ENCODE data around the gene TBC1D23.

The TBC1D23 gene

DNA sequence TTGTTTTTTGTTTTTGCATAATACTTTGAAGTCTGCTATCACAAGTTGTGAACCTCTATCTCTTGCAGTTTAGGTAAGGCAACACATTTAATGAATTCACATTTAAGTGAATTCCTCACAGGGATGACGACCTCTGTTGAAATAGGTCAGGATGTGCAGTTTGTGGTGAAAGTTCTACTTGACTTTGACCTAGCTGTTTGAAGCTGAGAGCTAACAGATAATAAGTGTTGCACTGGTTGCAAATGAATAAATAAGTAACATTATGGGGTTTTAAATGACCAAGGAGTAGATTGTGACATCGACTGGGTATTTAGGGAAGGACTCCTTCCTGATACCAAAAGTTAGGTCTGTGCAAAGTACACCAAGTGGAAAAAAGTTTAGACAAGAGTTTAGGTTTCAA lies 97.6 kb downstream of the TBC1D23 start:
- no peaks in the 10 kb centered on the region for H3K27me3 ChIP-seq (ENCODE audit: control insufficient read depth, insufficient read depth, low read length)
- no peak overlapping the region for H3K9ac ChIP-seq (ENCODE audit: low read depth, low read length)
- no peaks in the 10 kb centered on the region for H3K9me3 ChIP-seq (ENCODE audit: control insufficient read depth, insufficient read depth, low read length)
- H3K4me3 ChIP-seq (ENCODE audit: low read depth, low read length), result no peak overlapping the region
- H3K4me1 ChIP-seq (ENCODE audit: control insufficient read depth, insufficient read depth, low read length), result no peaks in the 10 kb centered on the region
- peaks cover 6% of the 10 kb centered on the region for H3K36me3 ChIP-seq (ENCODE audit: control insufficient read depth, insufficient read depth, low read length)

DNA sequence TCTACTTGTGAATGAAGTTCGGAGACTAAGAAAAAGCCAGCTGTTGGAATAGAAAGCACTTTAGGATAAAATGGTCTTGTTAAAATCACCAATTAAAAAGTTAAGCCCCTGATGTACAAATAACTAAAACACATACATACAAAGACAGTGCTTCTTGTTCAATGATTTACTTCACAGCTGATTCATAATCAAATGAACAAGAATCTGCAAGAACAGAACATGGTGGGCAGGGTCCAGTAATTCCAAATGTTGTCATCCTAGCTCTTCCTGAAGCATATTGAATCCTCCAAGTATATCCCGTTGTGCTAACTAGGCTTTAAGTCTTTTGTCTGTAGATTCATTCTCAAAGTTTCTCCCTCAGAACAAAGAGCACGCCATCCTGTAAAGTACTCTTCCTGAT lies 98.2 kb downstream of the TBC1D23 start:
- Histone ChIP-seq H3K36me3 (ENCODE audit: control insufficient read depth, insufficient read depth, low read length) (peaks cover 6% of the 10 kb centered on the region), H3K4me3 (ENCODE audit: low read depth, low read length) (no peak overlapping the region), H3K27me3 (ENCODE audit: control insufficient read depth, insufficient read depth, low read length) (no peaks in the 10 kb centered on the region), H3K9me3 (ENCODE audit: control insufficient read depth, insufficient read depth, low read length) (no peaks in the 10 kb centered on the region), H3K9ac (ENCODE audit: low read depth, low read length) (no peak overlapping the region), H3K4me1 (ENCODE audit: control insufficient read depth, insufficient read depth, low read length) (no peaks in the 10 kb centered on the region)

DNA sequence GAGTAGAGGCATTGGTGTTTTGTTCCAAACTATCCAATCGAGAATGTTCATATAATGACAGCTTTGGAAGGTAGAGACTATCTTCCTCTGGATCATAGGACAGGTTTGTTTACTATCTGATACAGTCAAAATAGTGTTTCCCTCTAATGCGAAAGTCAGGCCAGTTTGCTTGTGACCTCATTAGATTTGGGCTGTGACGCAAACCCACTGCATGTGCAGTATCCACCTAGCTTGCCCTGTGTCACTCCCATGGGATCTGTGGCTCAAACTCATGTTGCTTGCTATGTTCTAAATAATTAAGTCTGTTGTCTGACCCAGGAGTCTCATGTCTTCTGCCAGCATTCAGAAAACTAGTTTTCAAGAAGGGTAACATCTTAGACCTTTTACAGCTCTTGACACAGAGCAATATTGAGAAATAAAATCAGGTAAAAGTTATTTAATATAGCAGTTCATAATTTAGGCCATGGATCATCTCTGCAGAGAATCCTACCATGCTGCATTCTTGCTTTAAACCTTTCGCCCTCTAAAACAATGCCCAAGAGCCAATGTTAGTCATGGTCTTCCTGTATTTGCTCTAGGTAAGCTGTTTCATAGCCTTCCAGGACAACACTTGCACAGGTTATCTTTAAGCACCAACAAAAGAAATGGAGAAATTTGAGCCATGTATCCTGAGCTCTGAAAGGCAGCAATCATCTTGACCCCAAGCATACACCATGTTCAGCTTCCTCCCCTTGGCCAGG lies 100.1 kb downstream of the TBC1D23 start:
- Histone ChIP-seq H3K4me3 (ENCODE audit: low read depth, low read length) (no peak overlapping the region), H3K27me3 (ENCODE audit: control insufficient read depth, insufficient read depth, low read length) (no peaks in the 10 kb centered on the region), H3K4me1 (ENCODE audit: control insufficient read depth, insufficient read depth, low read length) (no peaks in the 10 kb centered on the region), H3K9me3 (ENCODE audit: control insufficient read depth, insufficient read depth, low read length) (no peaks in the 10 kb centered on the region), H3K36me3 (ENCODE audit: control insufficient read depth, insufficient read depth, low read length) (peaks cover 6% of the 10 kb centered on the region), H3K9ac (ENCODE audit: low read depth, low read length) (no peak overlapping the region)

DNA sequence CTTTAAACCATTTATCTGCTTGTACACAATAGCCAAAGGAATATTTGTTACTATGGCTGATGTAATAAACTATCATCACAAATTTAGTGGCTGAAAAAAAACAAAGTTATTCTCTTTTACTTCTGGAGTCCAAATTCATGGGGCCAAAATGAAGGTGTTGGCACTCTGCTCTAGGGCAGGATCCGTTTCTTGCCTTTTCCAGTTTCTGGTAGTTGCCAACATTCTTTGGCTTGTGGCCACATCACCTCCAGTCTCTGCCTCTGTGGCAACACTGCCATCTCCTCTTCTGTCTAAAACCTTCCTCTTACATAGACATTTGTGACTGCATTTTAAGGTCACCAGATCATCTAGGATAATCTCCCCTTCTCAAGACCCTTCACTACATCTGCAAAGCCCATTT lies 101.1 kb downstream of the TBC1D23 start:
- Histone ChIP-seq H3K4me1 (ENCODE audit: control insufficient read depth, insufficient read depth, low read length) (no peaks in the 10 kb centered on the region), H3K9ac (ENCODE audit: low read depth, low read length) (no peak overlapping the region), H3K4me3 (ENCODE audit: low read depth, low read length) (no peak overlapping the region), H3K36me3 (ENCODE audit: control insufficient read depth, insufficient read depth, low read length) (peaks cover 4% of the 10 kb centered on the region), H3K27me3 (ENCODE audit: control insufficient read depth, insufficient read depth, low read length) (no peaks in the 10 kb centered on the region), H3K9me3 (ENCODE audit: control insufficient read depth, insufficient read depth, low read length) (no peaks in the 10 kb centered on the region)

DNA sequence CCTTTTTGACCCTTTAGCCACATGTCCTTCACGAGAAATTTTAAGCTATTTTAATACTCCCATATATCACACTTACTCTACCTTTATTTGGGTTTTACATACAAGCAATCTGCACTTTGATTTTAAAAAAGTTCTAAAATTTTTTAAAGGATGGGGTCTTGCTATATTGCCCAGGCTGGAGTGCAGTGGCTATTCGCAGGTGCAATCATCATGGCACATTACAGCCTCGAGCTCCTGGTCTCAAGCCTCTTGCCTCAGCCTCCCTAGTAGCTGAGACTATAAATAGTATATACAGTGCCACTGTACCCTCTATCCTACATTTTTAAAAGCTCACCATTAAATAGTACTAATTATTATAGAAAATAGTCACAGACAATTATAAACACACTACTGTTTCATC lies 103.6 kb downstream of the TBC1D23 start:
- Histone ChIP-seq H3K4me1 (ENCODE audit: control insufficient read depth, insufficient read depth, low read length) (no peaks in the 10 kb centered on the region), H3K9ac (ENCODE audit: low read depth, low read length) (no peak overlapping the region), H3K36me3 (ENCODE audit: control insufficient read depth, insufficient read depth, low read length) (peaks cover 4% of the 10 kb centered on the region), H3K4me3 (ENCODE audit: low read depth, low read length) (no peak overlapping the region), H3K9me3 (ENCODE audit: control insufficient read depth, insufficient read depth, low read length) (no peaks in the 10 kb centered on the region), H3K27me3 (ENCODE audit: control insufficient read depth, insufficient read depth, low read length) (no peaks in the 10 kb centered on the region)

DNA sequence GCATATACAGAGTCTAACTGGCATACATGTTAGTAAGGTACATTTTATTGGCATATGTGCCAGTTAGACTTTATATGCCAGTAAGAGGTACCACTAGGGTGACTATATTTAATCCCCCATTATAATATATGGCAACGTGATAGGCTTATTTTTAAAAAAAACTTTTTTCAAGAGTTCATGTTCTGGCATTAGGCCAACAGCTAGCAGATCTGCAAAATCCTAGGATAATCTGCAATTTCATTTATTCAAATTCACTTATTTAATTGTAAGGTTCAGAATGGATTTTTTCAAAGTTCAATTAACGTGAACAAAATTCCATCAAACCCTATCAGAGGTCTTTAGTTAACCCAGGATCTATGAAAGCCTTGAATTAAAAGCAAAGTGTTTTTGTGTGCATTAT lies 105.6 kb downstream of the TBC1D23 start:
- Histone ChIP-seq H3K36me3 (ENCODE audit: control insufficient read depth, insufficient read depth, low read length) (peaks cover 6% of the 10 kb centered on the region), H3K4me1 (ENCODE audit: control insufficient read depth, insufficient read depth, low read length) (no peaks in the 10 kb centered on the region), H3K9ac (ENCODE audit: low read depth, low read length) (no peak overlapping the region), H3K4me3 (ENCODE audit: low read depth, low read length) (no peak overlapping the region), H3K9me3 (ENCODE audit: control insufficient read depth, insufficient read depth, low read length) (no peaks in the 10 kb centered on the region), H3K27me3 (ENCODE audit: control insufficient read depth, insufficient read depth, low read length) (no peaks in the 10 kb centered on the region)

DNA sequence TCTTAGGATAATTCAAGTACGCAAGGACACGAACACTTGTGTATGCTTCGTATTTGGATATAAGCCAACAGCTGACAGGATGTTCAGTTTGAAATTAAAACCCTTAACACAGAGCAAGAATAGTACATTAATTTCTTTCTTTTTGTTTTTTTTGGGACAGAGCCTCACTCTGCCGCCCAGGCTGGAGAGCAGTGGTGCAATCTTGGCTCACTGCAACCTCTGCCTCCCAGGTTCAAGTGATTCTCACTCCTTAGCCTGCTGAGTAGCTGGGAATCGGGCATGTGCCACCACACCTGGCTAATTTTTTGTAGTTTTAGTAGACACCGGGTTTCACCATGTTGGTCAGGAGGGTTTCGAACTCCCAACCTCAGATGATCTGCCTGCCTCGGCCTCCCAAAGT lies 107.6 kb downstream of the TBC1D23 start:
- H3K27me3 ChIP-seq (ENCODE audit: control insufficient read depth, insufficient read depth, low read length), result no peaks in the 10 kb centered on the region
- H3K9me3 ChIP-seq (ENCODE audit: control insufficient read depth, insufficient read depth, low read length), result no peaks in the 10 kb centered on the region
- no peak overlapping the region for H3K4me3 ChIP-seq (ENCODE audit: low read depth, low read length)
- no peak overlapping the region for H3K9ac ChIP-seq (ENCODE audit: low read depth, low read length)
- peaks cover 11% of the 10 kb centered on the region for H3K36me3 ChIP-seq (ENCODE audit: control insufficient read depth, insufficient read depth, low read length)
- no peaks in the 10 kb centered on the region for H3K4me1 ChIP-seq (ENCODE audit: control insufficient read depth, insufficient read depth, low read length)

DNA sequence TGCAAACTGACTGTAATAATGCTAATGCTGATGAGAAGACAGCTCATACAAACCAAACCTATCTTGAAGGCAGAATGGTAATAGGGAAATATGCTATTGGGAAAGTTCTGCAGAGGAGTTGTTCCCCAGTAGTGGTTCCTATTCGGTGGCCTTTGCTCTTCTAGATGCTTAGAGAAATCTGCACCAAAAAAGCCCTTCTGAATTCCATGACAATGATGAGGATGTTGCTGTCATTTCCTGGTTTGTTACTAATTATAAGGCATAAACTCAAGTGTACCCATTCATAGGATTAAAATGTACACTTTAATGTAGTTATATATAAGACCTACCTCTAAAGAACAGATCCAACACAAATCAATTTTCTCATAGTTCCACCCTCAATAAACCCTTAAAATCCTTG lies 110.0 kb downstream of the TBC1D23 start:
- H3K36me3 ChIP-seq (ENCODE audit: control insufficient read depth, insufficient read depth, low read length), result peaks cover 9% of the 10 kb centered on the region
- H3K27me3 ChIP-seq (ENCODE audit: control insufficient read depth, insufficient read depth, low read length), result no peaks in the 10 kb centered on the region
- no peak overlapping the region for H3K4me3 ChIP-seq (ENCODE audit: low read depth, low read length)
- H3K9ac ChIP-seq (ENCODE audit: low read depth, low read length), result no peak overlapping the region
- no peaks in the 10 kb centered on the region for H3K9me3 ChIP-seq (ENCODE audit: control insufficient read depth, insufficient read depth, low read length)
- no peaks in the 10 kb centered on the region for H3K4me1 ChIP-seq (ENCODE audit: control insufficient read depth, insufficient read depth, low read length)

DNA sequence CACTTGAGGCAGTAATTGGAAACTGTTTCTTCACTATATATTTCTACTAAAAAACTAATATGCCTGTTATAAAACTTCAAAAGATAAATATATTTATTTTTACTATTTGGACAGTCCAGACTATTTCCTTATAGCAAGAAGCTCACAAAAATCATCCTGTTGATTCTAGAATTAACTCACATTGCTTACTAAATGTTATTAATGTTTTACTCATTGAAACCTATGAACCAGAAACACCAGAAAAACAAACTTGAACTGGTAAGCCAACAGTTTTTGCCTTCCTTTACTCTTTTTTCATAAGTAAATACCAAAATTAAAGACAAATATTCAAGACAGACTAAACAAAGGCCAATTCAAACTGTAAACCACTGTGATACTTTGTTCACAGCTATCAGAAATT lies 113.7 kb downstream of the TBC1D23 start:
- Histone ChIP-seq H3K4me3 (ENCODE audit: low read depth, low read length) (no peak overlapping the region), H3K36me3 (ENCODE audit: control insufficient read depth, insufficient read depth, low read length) (peaks cover 7% of the 10 kb centered on the region), H3K9me3 (ENCODE audit: control insufficient read depth, insufficient read depth, low read length) (no peaks in the 10 kb centered on the region), H3K27me3 (ENCODE audit: control insufficient read depth, insufficient read depth, low read length) (no peaks in the 10 kb centered on the region), H3K9ac (ENCODE audit: low read depth, low read length) (no peak overlapping the region), H3K4me1 (ENCODE audit: control insufficient read depth, insufficient read depth, low read length) (no peaks in the 10 kb centered on the region)

Measured in iPS-15b (cell line).